OCI-LY7 (cell line): ENCODE results near the gene ATP6V0A4.

Experiments
- EZH2phosphoT487 ChIP-seq: fragments of 200-600 bp; sonication (generic); IDR thresholded peaks from 2 replicates; pipeline ENCODE4 v1.6.1; 2018; ENCODE audit warnings: low read depth, borderline replicate concordance, mild to moderate bottlenecking, mixed run types, antibody characterized with exemption, low read length, moderate library complexity, mixed read lengths
- TF ChIP-seq, protein P1 (sequence below): fragments of 200-600 bp; sonication (generic); conservative IDR thresholded peaks from 2 replicates; pipeline ENCODE4 v1.5.1; 2014; ENCODE audit warnings: mild to moderate bottlenecking, antibody characterized with exemption, low read length, moderate library complexity, mixed read lengths

GRCh38 chr7:138745189-138745588 is 52.8 kb downstream of the ATP6V0A4 start:
- TF ChIP-seq, protein P1, sequence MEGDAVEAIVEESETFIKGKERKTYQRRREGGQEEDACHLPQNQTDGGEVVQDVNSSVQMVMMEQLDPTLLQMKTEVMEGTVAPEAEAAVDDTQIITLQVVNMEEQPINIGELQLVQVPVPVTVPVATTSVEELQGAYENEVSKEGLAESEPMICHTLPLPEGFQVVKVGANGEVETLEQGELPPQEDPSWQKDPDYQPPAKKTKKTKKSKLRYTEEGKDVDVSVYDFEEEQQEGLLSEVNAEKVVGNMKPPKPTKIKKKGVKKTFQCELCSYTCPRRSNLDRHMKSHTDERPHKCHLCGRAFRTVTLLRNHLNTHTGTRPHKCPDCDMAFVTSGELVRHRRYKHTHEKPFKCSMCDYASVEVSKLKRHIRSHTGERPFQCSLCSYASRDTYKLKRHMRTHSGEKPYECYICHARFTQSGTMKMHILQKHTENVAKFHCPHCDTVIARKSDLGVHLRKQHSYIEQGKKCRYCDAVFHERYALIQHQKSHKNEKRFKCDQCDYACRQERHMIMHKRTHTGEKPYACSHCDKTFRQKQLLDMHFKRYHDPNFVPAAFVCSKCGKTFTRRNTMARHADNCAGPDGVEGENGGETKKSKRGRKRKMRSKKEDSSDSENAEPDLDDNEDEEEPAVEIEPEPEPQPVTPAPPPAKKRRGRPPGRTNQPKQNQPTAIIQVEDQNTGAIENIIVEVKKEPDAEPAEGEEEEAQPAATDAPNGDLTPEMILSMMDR, result no peak
- no peak for TF ChIP-seq EZH2phosphoT487
